OCI-LY3 (cell line): ENCODE data around the gene TIMM13.
A peak's percentile ranks its signal among the peaks of the same experiment; 100 is the strongest.

ENCODE experiments used
- H2AFZ ChIP-seq: fragments of 200-600, 300-600 bp; shearing (Covaris generic); 2 replicates; pipeline ENCODE4 v1.6.0; 2014; ENCODE audit warnings: antibody characterized with exemption, low read depth, low read length
- H3K27ac ChIP-seq: fragments of 200-600, 300-600 bp; sonication (generic); 2 replicates; pipeline ENCODE4 v1.5.1; 2014; ENCODE audit warnings: mild to moderate bottlenecking, low read length, moderate library complexity, mixed read lengths
- H3K27me3 ChIP-seq: fragments of 200-600, 300-600 bp; sonication (generic); 2 replicates; pipeline ENCODE4 v1.6.1; 2014; ENCODE audit warnings: low read depth, low read length, mixed read lengths
- H3K36me3 ChIP-seq: fragments of 200-600, 300-600 bp; sonication (generic); replicated peaks from 2 replicates; pipeline ENCODE3; 2014; ENCODE audit warnings: low read depth, low read length, mixed read lengths
- H3K4me1 ChIP-seq: fragments of 300-600, 200-600 bp; sonication (generic); 2 replicates; pipeline ENCODE4 v1.6.1; 2014; ENCODE audit warnings: low read length, mixed read lengths
- H3K4me2 ChIP-seq: fragments of 200-600, 300-600 bp; sonication (generic); 2 replicates; pipeline ENCODE4 v1.6.1; 2014; ENCODE audit warnings: low read length, mixed read lengths
- H3K4me3 ChIP-seq: fragments of 300-600, 200-600 bp; sonication (generic); 2 replicates; pipeline ENCODE4 v1.5.1; 2014; ENCODE audit warnings: antibody characterized with exemption, mild to moderate bottlenecking, low read length, moderate library complexity
- H3K79me2 ChIP-seq: fragments of 300-600, 200-600 bp; shearing (Covaris generic); 2 replicates; pipeline ENCODE4 v1.6.1; 2014; ENCODE audit warnings: mild to moderate bottlenecking, low read length, mixed read lengths
- H3K9ac ChIP-seq: fragments of 300-600, 200-600 bp; shearing (Covaris generic); 2 replicates; pipeline ENCODE4 v1.6.0; 2014; ENCODE audit warnings: mild to moderate bottlenecking, low read length, moderate library complexity
- H3K9me3 ChIP-seq: fragments of 200-600, 300-600 bp; shearing (Covaris generic); 2 replicates; pipeline ENCODE4 v1.6.1; 2014; ENCODE audit warnings: low read length, mixed read lengths; ENCODE audit not compliant: insufficient read depth
- H4K20me1 ChIP-seq: fragments of 200-600, 300-600 bp; sonication (generic); 2 replicates; pipeline ENCODE4 v1.6.1; 2016; ENCODE audit warnings: low read length, mixed read lengths; ENCODE audit not compliant: insufficient read depth
- EZH2phosphoT487 ChIP-seq: fragments of 200-600 bp; shearing (Covaris generic); IDR thresholded peaks from 2 replicates; pipeline ENCODE4 v1.6.1; 2018; ENCODE audit warnings: antibody characterized with exemption, mixed run types, low read depth
- TF ChIP-seq, protein P1 (sequence below): fragments of 200-600, 300-600 bp; sonication (generic); IDR thresholded peaks from 2 replicates; pipeline ENCODE4 v1.5.1; 2014; ENCODE audit warnings: antibody characterized with exemption, low read length, low read depth

The TIMM13 gene

DNA sequence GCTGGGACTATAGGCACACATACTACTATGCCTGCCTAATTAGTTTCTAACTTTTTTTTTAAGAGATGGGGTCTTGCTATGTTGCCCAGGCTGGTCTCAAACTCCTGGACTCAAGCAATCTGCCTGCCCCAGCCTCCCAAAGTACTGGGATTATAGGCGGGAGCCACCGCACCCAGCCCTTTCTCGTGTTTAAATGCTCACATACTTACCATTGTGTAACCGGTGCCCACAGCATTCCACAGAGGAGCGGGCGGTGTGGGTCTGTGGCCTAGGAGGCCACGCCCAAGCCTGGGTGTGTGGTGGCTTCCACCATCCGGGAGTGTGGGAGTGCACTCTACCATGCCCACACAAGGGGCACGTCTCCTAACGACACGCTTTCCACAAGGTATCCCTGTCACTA is 21.6 kb upstream of the TIMM13 start:
- H4K20me1 ChIP-seq = peaks cover 86% of the 10 kb centered on the region

DNA sequence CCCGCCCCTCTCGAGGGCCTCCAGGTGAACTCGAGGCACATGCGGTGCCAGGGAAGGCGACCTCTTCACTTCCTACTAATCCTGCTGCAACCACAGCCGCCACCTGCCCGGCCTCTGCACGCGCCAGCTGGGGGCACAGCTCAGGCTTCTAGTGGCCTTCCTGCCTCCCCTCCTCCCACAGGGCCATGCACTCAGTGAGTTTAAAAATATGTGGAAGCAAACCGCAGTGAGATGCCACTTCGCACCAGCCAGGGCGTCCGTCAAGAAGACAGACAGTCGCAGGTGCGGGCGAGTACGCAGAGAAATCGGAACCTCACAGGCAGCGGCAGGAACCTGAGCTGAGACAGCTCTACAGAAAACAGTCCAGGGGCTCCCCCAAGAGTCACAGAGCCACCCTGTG is 19.0 kb upstream of the TIMM13 start:
- H3K4me2 ChIP-seq = peak overlapping the region; percentile 71

More for the DNA sequence above, 21.6 kb upstream of the TIMM13 start:
- Histone ChIP-seq H3K4me3 (no peak overlapping the region), H3K36me3 (peaks cover 39% of the 10 kb centered on the region), H3K79me2 (peaks cover 100% of the 10 kb centered on the region), H3K9ac (no peak overlapping the region), H2AFZ (no peak overlapping the region), H3K27me3 (no peaks in the 10 kb centered on the region), H3K4me2 (no peak overlapping the region), H3K9me3 (no peaks in the 10 kb centered on the region), H3K27ac (no peak overlapping the region), H3K4me1 (peaks cover 43% of the 10 kb centered on the region)
- TF ChIP-seq, protein P1, sequence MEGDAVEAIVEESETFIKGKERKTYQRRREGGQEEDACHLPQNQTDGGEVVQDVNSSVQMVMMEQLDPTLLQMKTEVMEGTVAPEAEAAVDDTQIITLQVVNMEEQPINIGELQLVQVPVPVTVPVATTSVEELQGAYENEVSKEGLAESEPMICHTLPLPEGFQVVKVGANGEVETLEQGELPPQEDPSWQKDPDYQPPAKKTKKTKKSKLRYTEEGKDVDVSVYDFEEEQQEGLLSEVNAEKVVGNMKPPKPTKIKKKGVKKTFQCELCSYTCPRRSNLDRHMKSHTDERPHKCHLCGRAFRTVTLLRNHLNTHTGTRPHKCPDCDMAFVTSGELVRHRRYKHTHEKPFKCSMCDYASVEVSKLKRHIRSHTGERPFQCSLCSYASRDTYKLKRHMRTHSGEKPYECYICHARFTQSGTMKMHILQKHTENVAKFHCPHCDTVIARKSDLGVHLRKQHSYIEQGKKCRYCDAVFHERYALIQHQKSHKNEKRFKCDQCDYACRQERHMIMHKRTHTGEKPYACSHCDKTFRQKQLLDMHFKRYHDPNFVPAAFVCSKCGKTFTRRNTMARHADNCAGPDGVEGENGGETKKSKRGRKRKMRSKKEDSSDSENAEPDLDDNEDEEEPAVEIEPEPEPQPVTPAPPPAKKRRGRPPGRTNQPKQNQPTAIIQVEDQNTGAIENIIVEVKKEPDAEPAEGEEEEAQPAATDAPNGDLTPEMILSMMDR = no peak
- TF ChIP-seq EZH2phosphoT487 = no peak

DNA sequence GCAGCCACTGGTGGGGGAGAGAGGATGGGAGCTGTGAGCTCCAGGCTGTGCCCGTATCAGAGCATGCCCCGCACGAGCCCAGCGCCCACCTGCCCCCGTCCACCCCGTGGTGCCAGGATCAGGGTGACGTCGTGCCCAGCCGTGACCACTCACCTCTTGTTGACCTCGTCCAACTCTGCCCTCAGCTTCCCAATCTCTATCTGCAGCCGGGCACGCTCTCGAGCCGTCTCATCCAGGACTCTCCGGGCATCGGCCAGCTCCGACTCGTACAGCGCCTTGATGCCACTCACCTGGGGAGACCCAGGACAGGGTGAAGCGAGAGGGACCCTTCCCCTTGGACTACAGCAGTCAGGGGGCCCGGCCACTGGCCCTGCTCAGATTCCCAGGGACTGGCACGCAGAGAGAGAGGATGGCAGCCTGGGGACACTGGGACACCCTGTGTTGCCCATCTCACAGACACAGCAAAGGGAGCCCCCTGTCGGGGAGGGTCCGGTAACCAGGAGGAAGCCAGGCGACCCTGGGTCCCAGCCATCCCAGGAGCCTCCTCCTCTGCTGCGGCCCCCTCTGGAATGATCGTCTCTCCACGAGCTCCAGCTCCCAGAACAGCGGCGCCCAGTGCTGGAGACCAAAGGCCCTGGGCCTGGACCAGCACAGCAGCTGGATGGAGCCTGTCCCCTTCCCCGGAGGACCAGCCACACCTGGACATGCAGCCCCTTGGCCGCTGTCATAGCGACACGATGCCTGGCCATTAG is 17.0 kb upstream of the TIMM13 start:
- Histone ChIP-seq H3K4me2 (no peak overlapping the region), H4K20me1 (peaks cover 86% of the 10 kb centered on the region), H3K36me3 (peaks cover 60% of the 10 kb centered on the region), H3K9me3 (no peaks in the 10 kb centered on the region), H3K9ac (no peak overlapping the region), H2AFZ (no peak overlapping the region), H3K79me2 (peaks cover 99% of the 10 kb centered on the region), H3K4me3 (no peak overlapping the region), H3K4me1 (peaks cover 23% of the 10 kb centered on the region), H3K27me3 (no peaks in the 10 kb centered on the region), H3K27ac (no peak overlapping the region)
- TF ChIP-seq, protein P1 = no peak
- TF ChIP-seq EZH2phosphoT487 = no peak

More for the DNA sequence above, 19.0 kb upstream of the TIMM13 start:
- Histone ChIP-seq H3K27ac (peak overlapping the region; percentile 49), H3K79me2 (peaks cover 100% of the 10 kb centered on the region), H4K20me1 (peaks cover 87% of the 10 kb centered on the region), H3K9me3 (no peaks in the 10 kb centered on the region), H3K36me3 (peaks cover 53% of the 10 kb centered on the region), H3K9ac (peak overlapping the region; percentile 1; the same call in 1 of the 2 replicates), H2AFZ (no peak overlapping the region), H3K27me3 (no peaks in the 10 kb centered on the region), H3K4me1 (peaks cover 23% of the 10 kb centered on the region), H3K4me3 (peak overlapping the region; percentile 58)
- no peak for TF ChIP-seq EZH2phosphoT487
- TF ChIP-seq, protein P1 = peak; percentile 24; the same call in 1 of the 2 replicates

DNA sequence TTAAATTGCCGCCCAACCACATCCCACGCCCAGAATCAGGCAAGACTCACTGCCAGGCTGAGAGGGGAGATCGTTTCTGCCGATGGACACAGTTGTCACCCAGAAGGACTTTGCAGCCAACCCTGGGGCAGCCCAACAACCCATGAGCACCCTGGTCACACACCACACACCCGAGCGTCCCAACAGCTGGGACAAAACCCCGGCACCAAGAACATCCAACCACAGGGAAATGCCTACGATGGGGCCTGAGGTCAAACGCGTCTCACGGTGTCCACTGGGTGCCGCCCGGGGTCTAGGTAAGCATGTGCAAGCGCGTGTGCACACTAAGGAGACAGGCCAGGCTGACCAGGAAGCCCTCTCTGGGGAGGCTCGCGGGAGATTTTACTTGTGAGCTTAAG is 16.4 kb upstream of the TIMM13 start:
- Histone ChIP-seq H3K4me2 (no peak overlapping the region), H3K79me2 (peaks cover 99% of the 10 kb centered on the region), H3K36me3 (peaks cover 58% of the 10 kb centered on the region), H3K9me3 (no peaks in the 10 kb centered on the region), H2AFZ (no peak overlapping the region), H3K4me1 (peaks cover 23% of the 10 kb centered on the region), H3K27ac (no peak overlapping the region), H4K20me1 (peaks cover 84% of the 10 kb centered on the region), H3K9ac (no peak overlapping the region), H3K27me3 (no peaks in the 10 kb centered on the region), H3K4me3 (no peak overlapping the region)
- no peak for TF ChIP-seq EZH2phosphoT487
- TF ChIP-seq, protein P1 = no peak
